Uterus (tissue), 2 donors: Measurements from ENCODE around the gene RIPOR2.

Source experiments
- POLR2A ChIP-seq, 2 donors: fragments of 450-650 bp; IDR thresholded peaks; one replicate each; pipeline ENCODE4 v1.6.1; 2016; ENCODE audit warnings: antibody characterized with exemption in 2 of 2, mild to moderate bottlenecking in 1 of 2, moderate library complexity in 1 of 2
- TF ChIP-seq, protein P1 (sequence below), 4 experiments: fragments of 200-600 bp in 2 of 4; fragments of 450-650 bp in 2 of 4; sonication (generic) in 2 of 4; IDR thresholded peaks; one replicate each; pipeline ENCODE4 v1.5.1; 2016 to 2019; ENCODE audit warnings: antibody characterized with exemption in 4 of 4, mild to moderate bottlenecking in 2 of 4, moderate library complexity in 1 of 4

DNA sequence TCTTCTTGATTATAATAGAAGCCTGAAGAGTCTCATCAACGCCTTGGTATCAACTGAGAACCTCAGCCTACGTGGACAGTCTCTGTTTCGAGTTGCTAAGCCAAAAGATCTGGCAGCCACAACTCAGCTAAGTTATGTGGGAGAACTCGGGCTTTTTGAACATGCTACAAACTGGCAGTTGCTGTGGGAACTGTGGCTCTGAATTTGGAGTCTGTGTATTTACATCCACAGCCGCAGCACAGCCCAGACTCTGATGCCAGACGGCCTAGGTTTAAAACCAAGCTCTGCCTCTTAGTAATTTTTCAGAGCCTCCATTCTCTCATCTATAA is 35.8 kb downstream of the RIPOR2 start:
- TF ChIP-seq POLR2A (IDR thresholded peaks at IDR 0.05), result no peak
- TF ChIP-seq, protein P1, sequence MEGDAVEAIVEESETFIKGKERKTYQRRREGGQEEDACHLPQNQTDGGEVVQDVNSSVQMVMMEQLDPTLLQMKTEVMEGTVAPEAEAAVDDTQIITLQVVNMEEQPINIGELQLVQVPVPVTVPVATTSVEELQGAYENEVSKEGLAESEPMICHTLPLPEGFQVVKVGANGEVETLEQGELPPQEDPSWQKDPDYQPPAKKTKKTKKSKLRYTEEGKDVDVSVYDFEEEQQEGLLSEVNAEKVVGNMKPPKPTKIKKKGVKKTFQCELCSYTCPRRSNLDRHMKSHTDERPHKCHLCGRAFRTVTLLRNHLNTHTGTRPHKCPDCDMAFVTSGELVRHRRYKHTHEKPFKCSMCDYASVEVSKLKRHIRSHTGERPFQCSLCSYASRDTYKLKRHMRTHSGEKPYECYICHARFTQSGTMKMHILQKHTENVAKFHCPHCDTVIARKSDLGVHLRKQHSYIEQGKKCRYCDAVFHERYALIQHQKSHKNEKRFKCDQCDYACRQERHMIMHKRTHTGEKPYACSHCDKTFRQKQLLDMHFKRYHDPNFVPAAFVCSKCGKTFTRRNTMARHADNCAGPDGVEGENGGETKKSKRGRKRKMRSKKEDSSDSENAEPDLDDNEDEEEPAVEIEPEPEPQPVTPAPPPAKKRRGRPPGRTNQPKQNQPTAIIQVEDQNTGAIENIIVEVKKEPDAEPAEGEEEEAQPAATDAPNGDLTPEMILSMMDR (IDR thresholded peaks at IDR 0.05), result no peak
